ENCODE measurements around the gene SEMA3E.

DNA sequence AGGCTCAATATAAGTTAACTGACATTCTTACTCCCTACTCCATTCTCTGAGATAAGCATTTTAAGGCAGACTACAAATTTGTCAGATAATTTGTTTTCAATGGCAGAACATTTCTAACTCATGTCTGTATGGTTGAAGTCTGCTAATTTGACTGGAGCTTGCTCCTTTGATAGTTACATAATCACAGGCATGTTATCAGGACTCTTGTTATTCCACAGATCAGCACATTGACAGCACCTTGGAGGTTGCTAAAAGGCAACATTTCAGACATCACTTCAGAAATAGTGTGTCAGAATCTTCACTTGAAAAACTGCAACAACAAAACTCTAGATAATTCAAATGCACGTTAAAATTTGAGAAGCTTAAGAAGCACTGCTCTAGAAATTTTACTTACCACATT lies 327.9 kb downstream of the SEMA3E start:
- no peak for TF ChIP-seq YY1 (IDR thresholded peaks at IDR 0.05; ENCODE audit: insufficient read depth, insufficient read length)
- no peak for TF ChIP-seq SUZ12 (IDR thresholded peaks at IDR 0.05; ENCODE audit: extremely low read depth, insufficient read depth, insufficient read length)
- TF ChIP-seq ZNF274 (IDR thresholded peaks at IDR 0.05; ENCODE audit: low read depth, low read length): no peak
